HG02943 (cell line): ENCODE results near the gene TSPOAP1.

Experiments
- ATAC-seq: cut with Tn5 transposase; IDR thresholded peaks from one replicate; pipeline ENCODE4 v1.9.1; 2021; ENCODE audit warnings: mild to moderate bottlenecking, low read depth, moderate library complexity; ENCODE audit not compliant: unreplicated experiment

Gene TSPOAP1

DNA sequence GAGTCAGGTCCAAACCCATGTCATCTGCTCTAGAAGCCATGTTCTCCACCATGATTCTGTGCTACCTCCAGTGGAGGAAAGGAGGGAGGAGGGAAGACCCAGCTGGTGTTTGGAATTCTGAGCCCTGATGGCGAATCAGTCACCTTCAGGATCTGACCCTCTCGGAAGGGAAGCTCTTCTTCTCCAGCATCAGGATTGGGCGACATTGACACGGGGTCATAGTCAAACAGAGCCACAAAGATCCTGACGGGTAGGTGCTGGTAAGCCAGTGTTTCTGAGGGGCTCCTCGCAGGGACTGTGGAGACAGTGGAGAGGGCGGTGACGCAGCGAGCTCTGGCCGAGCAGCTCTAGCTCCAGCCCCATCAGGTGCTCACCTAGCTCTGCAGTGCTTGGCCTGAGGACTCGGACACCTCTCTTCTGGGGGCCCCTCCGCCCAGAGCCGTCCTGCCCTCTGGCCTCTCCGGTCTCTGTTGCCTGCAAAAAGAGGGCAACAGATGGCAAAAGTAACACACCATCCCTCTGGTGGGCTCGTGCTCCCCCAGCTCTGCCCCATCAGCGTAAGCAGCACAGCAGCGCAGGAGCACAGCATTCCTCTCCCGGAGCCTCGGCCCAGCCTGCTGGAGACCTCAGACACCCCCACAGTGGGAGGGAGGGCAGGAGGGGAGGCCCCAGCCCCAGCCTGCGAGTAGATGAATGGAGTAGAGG, 21.0 kb downstream of the TSPOAP1 start:
- ATAC-seq = no peak

GRCh38 chr17:58306131-58306951, 22.3 kb downstream of the TSPOAP1 start:
- no peak for ATAC-seq

GRCh38 chr17:58305626-58306025, 23.0 kb downstream of the TSPOAP1 start:
- no peak for ATAC-seq

DNA sequence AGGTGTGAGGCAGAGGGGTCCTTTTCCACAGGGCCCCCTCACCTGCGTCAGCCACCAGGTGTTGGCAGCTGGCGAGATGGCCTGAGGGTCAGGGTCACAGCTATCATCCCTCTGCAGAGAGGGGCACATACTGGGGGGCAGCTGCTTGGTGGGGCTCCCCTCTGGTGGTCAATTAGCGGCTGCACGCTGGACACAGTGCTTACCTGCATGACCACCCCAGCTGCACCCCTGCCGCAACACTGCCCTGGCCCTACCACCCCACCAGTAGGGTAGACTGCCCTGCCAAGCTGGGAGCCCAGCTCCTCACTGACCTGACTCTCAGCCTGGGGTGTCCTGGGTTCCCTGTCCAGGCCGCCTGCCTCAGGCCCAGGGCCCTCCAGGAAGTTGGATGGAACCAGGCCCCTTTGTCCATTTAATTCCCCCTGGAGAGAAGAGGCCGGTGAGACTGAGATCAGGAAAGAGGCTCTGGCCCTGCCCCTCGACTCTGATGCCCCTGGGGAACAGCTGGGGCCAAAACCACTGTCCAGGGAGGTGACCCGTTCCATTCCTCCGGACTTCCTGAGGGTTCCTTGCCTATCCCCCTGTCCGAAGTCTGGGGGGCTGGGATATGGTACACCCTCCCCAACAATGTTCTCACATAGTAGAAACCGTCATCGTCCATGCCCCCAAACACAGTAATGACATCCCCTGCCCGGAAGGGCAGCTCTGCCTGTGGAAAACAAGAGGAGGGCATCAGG, 23.7 kb downstream of the TSPOAP1 start:
- no peak for ATAC-seq

- ATAC-seq = no peak
These were observed 24.4 kb downstream of the TSPOAP1 start for GRCh38 chr17:58303971-58304749.

DNA sequence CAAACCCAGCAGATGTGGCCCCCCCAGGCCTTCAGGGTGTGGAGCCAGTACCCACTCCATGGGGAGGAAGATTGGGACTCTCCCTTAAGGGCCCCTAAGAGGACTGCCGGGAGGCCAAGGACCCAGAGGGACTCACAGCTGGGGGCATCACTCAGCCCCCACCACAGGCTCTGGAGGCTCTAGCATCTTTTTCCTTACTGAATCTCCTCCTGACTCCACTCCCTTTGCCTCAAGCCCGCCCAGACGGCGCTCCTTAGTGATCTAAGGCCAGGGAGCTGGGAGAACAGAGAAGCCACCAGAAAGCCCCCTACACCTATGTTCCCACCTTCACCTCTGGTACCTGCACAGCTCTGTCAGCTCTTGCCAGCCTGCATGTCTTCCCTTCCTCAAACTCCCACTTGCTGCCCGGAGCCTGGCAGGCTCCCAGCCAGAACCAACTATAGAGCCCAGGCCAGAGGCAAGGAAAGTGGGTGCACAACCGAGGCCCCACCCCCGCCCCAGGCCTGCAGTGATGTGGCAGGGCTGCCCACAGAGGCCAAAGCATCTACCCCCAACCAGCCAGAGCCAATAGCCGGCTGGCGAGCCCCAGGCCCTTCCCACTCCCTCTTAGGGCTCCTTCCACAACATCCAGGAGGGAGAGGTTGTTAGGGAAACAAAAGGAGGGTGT, 25.5 kb downstream of the TSPOAP1 start:
- ATAC-seq = no peak

DNA sequence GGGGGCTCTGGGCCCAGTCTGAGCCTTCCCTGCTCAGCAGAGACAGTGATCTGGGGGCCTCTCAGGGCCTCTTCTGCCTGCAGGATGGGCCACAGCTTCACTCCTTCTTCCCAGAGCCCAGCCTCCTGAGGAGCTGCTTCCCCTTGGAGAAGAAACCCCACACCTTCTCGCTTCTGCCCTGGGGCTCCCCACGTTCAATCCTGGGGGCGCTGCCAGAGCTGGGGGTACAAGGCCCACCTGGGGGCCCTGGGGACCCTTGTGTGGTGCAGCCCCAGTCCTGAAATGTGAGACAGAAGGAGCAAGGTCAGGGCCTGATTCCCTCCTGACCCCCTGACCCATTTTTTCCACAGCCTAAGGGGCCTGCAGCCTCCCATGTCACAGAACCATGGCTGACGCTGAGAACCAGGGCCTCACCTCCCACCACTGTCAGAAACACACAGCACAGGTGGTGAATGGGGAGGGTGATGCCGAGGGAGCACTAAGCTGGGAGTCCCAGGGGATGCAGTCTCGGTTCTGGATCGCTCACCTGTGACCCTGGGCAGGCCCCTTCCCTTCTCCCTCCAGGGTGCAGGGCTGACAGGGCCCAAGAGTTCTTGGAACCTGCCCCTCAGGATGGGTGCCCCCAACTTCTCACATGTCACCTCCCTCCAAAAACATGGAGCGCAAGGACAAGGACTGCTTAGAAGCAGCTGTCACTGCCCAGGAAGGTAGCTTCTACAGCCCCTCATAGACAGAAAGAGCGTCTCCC, 26.2 kb downstream of the TSPOAP1 start:
- ATAC-seq = no peak

- ATAC-seq = no peak
These were observed 27.0 kb downstream of the TSPOAP1 start for GRCh38 chr17:58301504-58302150.

- no peak for ATAC-seq
These were observed 28.3 kb downstream of the TSPOAP1 start for GRCh38 chr17:58300336-58300735.

DNA sequence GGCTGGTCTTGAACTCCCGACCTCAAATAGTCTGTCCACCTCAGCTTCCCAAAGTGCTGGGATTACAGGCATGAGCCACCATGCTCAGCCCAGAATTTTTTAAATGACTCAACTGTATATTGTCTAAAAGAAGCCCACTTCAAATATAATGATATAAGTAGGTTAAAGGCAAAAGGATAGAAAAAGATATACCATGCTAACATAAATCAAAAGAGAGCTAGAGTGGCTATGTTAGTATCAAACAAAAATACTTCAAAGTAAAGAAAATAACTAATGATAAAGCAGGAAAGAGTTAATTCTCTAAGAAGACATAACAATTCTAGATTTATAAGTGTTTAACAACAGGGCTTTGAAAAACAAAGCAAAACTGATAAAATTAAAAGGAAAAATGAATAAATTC, 34.6 kb downstream of the TSPOAP1 start:
- ATAC-seq = no peak

DNA sequence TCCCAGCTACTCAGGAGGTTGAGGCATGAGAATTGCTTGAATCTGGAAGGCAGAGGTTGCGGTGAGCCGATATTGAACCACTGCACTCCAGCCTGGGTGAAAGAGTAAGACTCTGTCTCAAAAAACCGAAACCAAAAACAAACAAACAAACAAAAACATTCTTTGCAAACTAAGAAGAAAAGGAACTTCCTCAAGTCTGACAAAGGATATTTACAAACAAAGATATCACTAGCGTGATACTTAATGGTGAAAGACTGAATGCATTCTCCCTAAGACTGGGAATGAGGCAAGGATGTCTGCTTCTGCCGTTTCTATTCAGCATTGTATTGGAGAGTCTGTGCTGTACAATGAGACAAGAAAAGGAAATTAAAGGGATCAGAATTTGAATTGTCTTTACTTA, 37.3 kb downstream of the TSPOAP1 start:
- ATAC-seq = no peak

DNA sequence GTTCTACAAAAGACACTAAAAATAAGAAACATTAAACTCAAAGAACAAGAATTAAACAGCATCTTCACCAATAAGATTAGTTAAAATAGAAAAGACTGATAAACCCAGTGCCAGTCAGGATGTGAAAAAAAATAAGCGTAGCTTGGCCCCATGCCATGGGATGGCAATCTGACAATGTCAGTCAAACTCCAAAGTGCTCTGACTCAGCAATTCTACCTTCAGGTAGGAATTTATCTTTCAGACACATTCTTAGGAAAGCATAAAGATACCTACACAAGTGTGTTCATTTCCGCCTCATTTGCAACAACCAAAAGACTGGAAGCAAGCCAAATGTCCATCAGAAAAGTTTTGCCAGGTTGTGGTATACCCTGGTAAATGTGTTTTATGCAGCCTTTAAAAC, 38.7 kb downstream of the TSPOAP1 start:
- no peak for ATAC-seq

- no peak for ATAC-seq
These were observed 43.2 kb downstream of the TSPOAP1 start for GRCh38 chr17:58285422-58285810.

GRCh38 chr17:58284613-58285421, 43.8 kb downstream of the TSPOAP1 start:
- no peak for ATAC-seq

- no peak for ATAC-seq
These were observed 44.7 kb downstream of the TSPOAP1 start for GRCh38 chr17:58283674-58284612.

- no peak for ATAC-seq
These were observed 46.2 kb downstream of the TSPOAP1 start for GRCh38 chr17:58282442-58282841.

GRCh38 chr17:58281511-58282011, 47.0 kb downstream of the TSPOAP1 start:
- no peak for ATAC-seq
